IPS-18c (cell line): ENCODE measurements around the gene MAPK8.

Experiments
- H3K4me3 ChIP-seq: 2 replicates; pipeline ENCODE4 v1.7.0; 2013; ENCODE audit warnings: low read depth, mild to moderate bottlenecking, low read length, moderate library complexity; ENCODE audit not compliant: insufficient read depth
- H3K9me3 ChIP-seq: one replicate; pipeline ENCODE4 v1.6.1; 2013; ENCODE audit warnings: mild to moderate bottlenecking, low read length, moderate library complexity; ENCODE audit not compliant: control insufficient read depth, insufficient read depth

The MAPK8 gene

GRCh38 chr10:48389846-48390557 lies 83.5 kb downstream of the MAPK8 start:
- Histone ChIP-seq H3K4me3 (no peak overlapping the region), H3K9me3 (no peaks in the 10 kb centered on the region)

- no peak overlapping the region for H3K4me3 ChIP-seq
- H3K9me3 ChIP-seq, result no peaks in the 10 kb centered on the region
Observed at GRCh38 chr10:48390558-48390871, 84.0 kb downstream of the MAPK8 start.

GRCh38 chr10:48390933-48391845 lies 84.7 kb downstream of the MAPK8 start:
- no peak overlapping the region for H3K4me3 ChIP-seq
- no peaks in the 10 kb centered on the region for H3K9me3 ChIP-seq

- H3K4me3 ChIP-seq, result no peak overlapping the region
- H3K9me3 ChIP-seq, result no peaks in the 10 kb centered on the region
Observed at GRCh38 chr10:48391994-48392393, 85.5 kb downstream of the MAPK8 start.

- no peaks in the 10 kb centered on the region for H3K9me3 ChIP-seq
- H3K4me3 ChIP-seq, result no peak overlapping the region
Observed at GRCh38 chr10:48398261-48398660, 91.8 kb downstream of the MAPK8 start.

- Histone ChIP-seq H3K4me3 (no peak overlapping the region), H3K9me3 (no peaks in the 10 kb centered on the region)
Observed at GRCh38 chr10:48399056-48399541, 92.6 kb downstream of the MAPK8 start.

GRCh38 chr10:48399551-48399950 lies 93.1 kb downstream of the MAPK8 start:
- Histone ChIP-seq H3K9me3 (no peaks in the 10 kb centered on the region), H3K4me3 (no peak overlapping the region)

- Histone ChIP-seq H3K9me3 (no peaks in the 10 kb centered on the region), H3K4me3 (no peak overlapping the region)
Observed at GRCh38 chr10:48400129-48400849, 93.8 kb downstream of the MAPK8 start.

GRCh38 chr10:48400850-48401220 lies 94.4 kb downstream of the MAPK8 start:
- Histone ChIP-seq H3K4me3 (no peak overlapping the region), H3K9me3 (no peaks in the 10 kb centered on the region)

GRCh38 chr10:48404646-48405045 lies 98.2 kb downstream of the MAPK8 start:
- Histone ChIP-seq H3K9me3 (no peaks in the 10 kb centered on the region), H3K4me3 (no peak overlapping the region)

GRCh38 chr10:48406204-48406603 lies 99.7 kb downstream of the MAPK8 start:
- H3K4me3 ChIP-seq, result no peak overlapping the region
- no peaks in the 10 kb centered on the region for H3K9me3 ChIP-seq

GRCh38 chr10:48406658-48407057 lies 100.2 kb downstream of the MAPK8 start:
- no peaks in the 10 kb centered on the region for H3K9me3 ChIP-seq
- H3K4me3 ChIP-seq, result no peak overlapping the region

GRCh38 chr10:48410503-48410902 lies 104.0 kb downstream of the MAPK8 start:
- H3K4me3 ChIP-seq, result no peak overlapping the region
- no peaks in the 10 kb centered on the region for H3K9me3 ChIP-seq

GRCh38 chr10:48411510-48411909 lies 105.0 kb downstream of the MAPK8 start:
- no peaks in the 10 kb centered on the region for H3K9me3 ChIP-seq

GRCh38 chr10:48412081-48412480 lies 105.6 kb downstream of the MAPK8 start:
- no peaks in the 10 kb centered on the region for H3K9me3 ChIP-seq
- H3K4me3 ChIP-seq, result no peak overlapping the region

More at GRCh38 chr10:48411510-48411909, 105.0 kb downstream of the MAPK8 start:
- H3K4me3 ChIP-seq, result no peak overlapping the region

GRCh38 chr10:48412933-48413332 lies 106.5 kb downstream of the MAPK8 start:
- Histone ChIP-seq H3K9me3 (no peaks in the 10 kb centered on the region), H3K4me3 (no peak overlapping the region)

GRCh38 chr10:48414160-48414559 lies 107.7 kb downstream of the MAPK8 start:
- Histone ChIP-seq H3K4me3 (no peak overlapping the region), H3K9me3 (no peaks in the 10 kb centered on the region)

GRCh38 chr10:48414778-48415177 lies 108.3 kb downstream of the MAPK8 start:
- H3K4me3 ChIP-seq, result no peak overlapping the region
- H3K9me3 ChIP-seq, result no peaks in the 10 kb centered on the region
